WTC11 (cell line): ENCODE data around the gene OR52W1. TPM values are rescaled to one million over a fixed set of nuclear protein-coding genes. Genes with fewer than 3 reads are reported as not detected.

ENCODE experiments used
- ATAC-seq: fragments of 200-7000 bp; cut with Tn5 transposase; 2 replicates; pipeline ENCODE4 v1.10.0; 2021; ENCODE audit warnings: mild to moderate bottlenecking, moderate library complexity
- CTCF ChIA-PET: fragments of 300-600 bp; sonication (Branson Sonifier 250); formaldehyde crosslinking; loops from one replicate; lab custom pipeline; 2021; ENCODE audit warnings: antibody characterized with exemption; lab: Charles Lee
- POLR2A ChIA-PET: fragments of 350-600 bp; sonication (Branson Sonifier 250); formaldehyde crosslinking; loops from one replicate; lab custom pipeline; 2021; ENCODE audit warnings: antibody characterized with exemption; lab: Charles Lee
- DNase-seq: peaks from one replicate; pipeline ENCODE4 v3.0.0; 2021; ENCODE audit warnings: low spot score
- H3K27ac Mint-ChIP-seq: 2 replicates; pipeline ENCODE4 v1.8.0; 2021; ENCODE audit warnings: mixed read lengths
- H3K27me3 Mint-ChIP-seq: 2 replicates; pipeline ENCODE4 v1.8.0; 2021; ENCODE audit warnings: low read depth, mild to moderate bottlenecking, moderate library complexity, mixed read lengths
- H3K36me3 Mint-ChIP-seq: 2 replicates; pipeline ENCODE4 v1.8.0; 2021; ENCODE audit warnings: mixed read lengths
- H3K4me1 Mint-ChIP-seq: 2 replicates; pipeline ENCODE4 v1.8.0; 2022; ENCODE audit warnings: mixed read lengths
- H3K4me3 Mint-ChIP-seq: 2 replicates; pipeline ENCODE4 v1.8.0; 2021; ENCODE audit warnings: mild to moderate bottlenecking, moderate library complexity, mixed read lengths
- H3K9me3 Mint-ChIP-seq: 2 replicates; pipeline ENCODE4 v1.8.0; 2021; ENCODE audit warnings: mixed read lengths
- ARID4B ChIP-seq: sonication (generic); formaldehyde crosslinking; IDR thresholded peaks from 2 replicates; pipeline ENCODE4 v1.8.0; 2023; ENCODE audit warnings: missing genetic modification reagents, mild to moderate bottlenecking, borderline replicate concordance
- ATF3 ChIP-seq: sonication (generic); formaldehyde crosslinking; conservative IDR thresholded peaks from 2 replicates; pipeline ENCODE4 v1.8.1; 2022; ENCODE audit warnings: mild to moderate bottlenecking, missing genetic modification reagents
- CDX4 ChIP-seq: fragments of 250-450 bp; sonication (Bioruptor Pico); IDR thresholded peaks from 2 replicates; pipeline ENCODE4 v1.9.0; 2021; ENCODE audit warnings: moderate library complexity, mild to moderate bottlenecking, inconsistent platforms, borderline replicate concordance
- CTCF ChIP-seq: fragments of 200-600 bp; IDR thresholded peaks from 2 replicates; pipeline ENCODE4 v1.8.0; 2022; ENCODE audit warnings: antibody characterized with exemption
- E2F4 ChIP-seq: sonication (generic); formaldehyde crosslinking; IDR thresholded peaks from 2 replicates; pipeline ENCODE4 v1.8.1; 2022; ENCODE audit warnings: low read depth, mild to moderate bottlenecking, moderate library complexity, missing genetic modification reagents, borderline replicate concordance
- ESRRA ChIP-seq: sonication (generic); formaldehyde crosslinking; IDR thresholded peaks from 2 replicates; pipeline ENCODE4 v1.8.1; 2022; ENCODE audit warnings: mild to moderate bottlenecking, missing genetic modification reagents, borderline replicate concordance
- GRHL2 ChIP-seq: fragments of 250-450 bp; sonication (Bioruptor Pico); IDR thresholded peaks from 2 replicates; pipeline ENCODE4 v1.8.0; 2022; ENCODE audit warnings: mild to moderate bottlenecking, moderate library complexity; ENCODE audit not compliant: insufficient replicate concordance, severe bottlenecking
- JUN ChIP-seq: sonication (generic); formaldehyde crosslinking; IDR thresholded peaks from 2 replicates; pipeline ENCODE4 v1.8.0; 2023; ENCODE audit warnings: mild to moderate bottlenecking, missing genetic modification reagents
- MAX ChIP-seq: sonication (generic); formaldehyde crosslinking; IDR thresholded peaks from 2 replicates; pipeline ENCODE4 v1.8.0; 2022; ENCODE audit warnings: mild to moderate bottlenecking, missing genetic modification reagents
- NFYB ChIP-seq: sonication (generic); formaldehyde crosslinking; conservative IDR thresholded peaks from 2 replicates; pipeline ENCODE4 v1.8.0; 2022; ENCODE audit warnings: low read depth, missing genetic modification reagents
- PREB ChIP-seq: sonication (generic); formaldehyde crosslinking; IDR thresholded peaks from 2 replicates; pipeline ENCODE4 v1.8.1; 2022; ENCODE audit warnings: mild to moderate bottlenecking, missing genetic modification reagents, moderate library complexity, borderline replicate concordance
- SMAD4 ChIP-seq: sonication (generic); formaldehyde crosslinking; IDR thresholded peaks from 2 replicates; pipeline ENCODE4 v1.8.0; 2022; ENCODE audit warnings: mild to moderate bottlenecking, missing genetic modification reagents
- TP53 ChIP-seq: sonication (generic); formaldehyde crosslinking; IDR thresholded peaks from 2 replicates; pipeline ENCODE4 v1.8.1; 2023; ENCODE audit warnings: mild to moderate bottlenecking, missing genetic modification reagents
- ZNF121 ChIP-seq: sonication (generic); formaldehyde crosslinking; IDR thresholded peaks from 2 replicates; pipeline ENCODE4 v1.8.0; 2023; ENCODE audit warnings: missing genetic modification reagents
- ZNF281 ChIP-seq: sonication (generic); formaldehyde crosslinking; IDR thresholded peaks from 2 replicates; pipeline ENCODE4 v1.8.0; 2023; ENCODE audit warnings: mild to moderate bottlenecking, missing genetic modification reagents
- ZNF317 ChIP-seq: sonication (generic); formaldehyde crosslinking; IDR thresholded peaks from 2 replicates; pipeline ENCODE4 v1.8.1; 2023; ENCODE audit warnings: low read depth, mild to moderate bottlenecking, moderate library complexity, missing genetic modification reagents, borderline replicate concordance
- ZNF396 ChIP-seq: fragments of 250-450 bp; sonication (Bioruptor Pico); IDR thresholded peaks from 2 replicates; pipeline ENCODE4 v1.8.0; 2021; ENCODE audit warnings: mild to moderate bottlenecking, moderate library complexity, borderline replicate concordance
- ZNF423 ChIP-seq: fragments of 250-450 bp; sonication (Bioruptor Pico); IDR thresholded peaks from 2 replicates; pipeline ENCODE4 v2.1.2; 2022; ENCODE audit warnings: mild to moderate bottlenecking, moderate library complexity
- ZNF512 ChIP-seq: sonication (generic); formaldehyde crosslinking; IDR thresholded peaks from 2 replicates; pipeline ENCODE4 v1.8.1; 2022; ENCODE audit warnings: missing genetic modification reagents, borderline replicate concordance
- total RNA-seq: library from RNA; stranded (reverse); gene quantifications from 3 replicates; pipeline ENCODE4 v1.2.3, GENCODE V29; 2021

The OR52W1 gene
- total RNA-seq, 1 experiment from 2014 or later, result not detected

- TF ChIP-seq JUN (CRISPR knock-in tag) (no peak), ZNF121 (CRISPR knock-in tag) (no peak), ZNF512 (CRISPR knock-in tag) (no peak), TP53 (CRISPR knock-in tag) (no peak), CTCF (no peak), ZNF423 (CRISPR knock-in tag) (no peak), SMAD4 (CRISPR knock-in tag) (no peak), PREB (no peak), ZNF281 (CRISPR knock-in tag) (no peak), MAX (CRISPR knock-in tag) (no peak), E2F4 (CRISPR knock-in tag) (no peak)
- peaks cover 4% of the 10 kb centered on the region for H3K27me3 Mint-ChIP-seq
- ATAC-seq (no peak), DNase-seq (no peak)
- POLR2A ChIA-PET, result no interaction called here
- H3K4me1 Mint-ChIP-seq, result peaks cover 12% of the 10 kb centered on the region
- CTCF ChIA-PET, result no interaction called here
- H3K27ac Mint-ChIP-seq, result no peak overlapping the region
- H3K9me3 Mint-ChIP-seq, result no peaks in the 10 kb centered on the region
- no peaks in the 10 kb centered on the region for H3K36me3 Mint-ChIP-seq
- H3K4me3 Mint-ChIP-seq, result no peak overlapping the region
These were observed 46.5 kb downstream of the OR52W1 start for GRCh38 chr11:6245536-6245935.

GRCh38 chr11:6248248-6248647 is 49.2 kb downstream of the OR52W1 start:
- Mint-ChIP-seq H3K27me3 (peaks cover 4% of the 10 kb centered on the region), H3K27ac (no peak overlapping the region), H3K9me3 (no peaks in the 10 kb centered on the region), H3K36me3 (no peaks in the 10 kb centered on the region), H3K4me1 (peaks cover 14% of the 10 kb centered on the region), H3K4me3 (no peak overlapping the region)
- ChIA-PET POLR2A (no interaction called here), CTCF (interaction anchor here (0.7 to 4.7 kb wide), 2 partner anchors 64 to 69 kb away, joined by 3 to 102 read pairs; partner anchors contain the start of gene CAVIN3)
- DNase-seq, result no peak
- no peak for ATAC-seq
- TF ChIP-seq NFYB (no peak), GRHL2 (CRISPR knock-in tag) (no peak), ZNF317 (CRISPR knock-in tag) (no peak), ATF3 (CRISPR knock-in tag) (no peak), ESRRA (CRISPR knock-in tag) (no peak), E2F4 (CRISPR knock-in tag) (no peak), ZNF396 (CRISPR knock-in tag) (no peak), ARID4B (CRISPR knock-in tag) (no peak), CDX4 (CRISPR knock-in tag) (no peak)
